Measurements from ENCODE around the gene AMH.

GRCh38 chr19:2245273-2245672 is 3.9 kb upstream of the AMH start:
- TF ChIP-seq EZH2 (IDR thresholded peaks at IDR 0.05; ENCODE audit: low read depth, unreplicated experiment) (no peak), JUNB (IDR thresholded peaks at IDR 0.05; ENCODE audit: unreplicated experiment) (no peak), CTCF (conservative IDR thresholded peaks at IDR 0.05; ENCODE audit: low read depth in 2 of 2) (no peak), CREB1 (CRISPR knock-in tag; IDR thresholded peaks at IDR 0.05; ENCODE audit: low read depth) (no peak), POLR2AphosphoS5 (IDR thresholded peaks at IDR 0.05; ENCODE audit: low read depth) (no peak), REST (IDR thresholded peaks at IDR 0.05; ENCODE audit: unreplicated experiment) (no peak), ETS1 (IDR thresholded peaks at IDR 0.05) (no peak), EZH2phosphoT487 (IDR thresholded peaks at IDR 0.05; ENCODE audit: unreplicated experiment) (no peak), ZNF331 (CRISPR knock-in tag; IDR thresholded peaks at IDR 0.05; ENCODE audit: low read depth) (no peak), STAT1 (IDR thresholded peaks at IDR 0.05; ENCODE audit: unreplicated experiment) (no peak), ZNF114 (CRISPR knock-in tag; IDR thresholded peaks at IDR 0.05) (no peak), NANOG (IDR thresholded peaks at IDR 0.05; ENCODE audit: borderline replicate concordance) (no peak)

All from GM23338 (cell line).